Islet of Langerhans (tissue), 1 donor: Measurements from ENCODE around the gene EVI2A.
"Not testable (repeated sequence)": the region's sequence is repeated elsewhere in the genome, so short reads cannot be mapped to it uniquely, and the experiment has no call there.

Experiments used
- FAIRE-seq: peaks from one replicate; lab custom pipeline; 2011; peaks lifted over from hg19 to GRCh38; lab: Jason Lieb, UNC

The EVI2A gene

DNA sequence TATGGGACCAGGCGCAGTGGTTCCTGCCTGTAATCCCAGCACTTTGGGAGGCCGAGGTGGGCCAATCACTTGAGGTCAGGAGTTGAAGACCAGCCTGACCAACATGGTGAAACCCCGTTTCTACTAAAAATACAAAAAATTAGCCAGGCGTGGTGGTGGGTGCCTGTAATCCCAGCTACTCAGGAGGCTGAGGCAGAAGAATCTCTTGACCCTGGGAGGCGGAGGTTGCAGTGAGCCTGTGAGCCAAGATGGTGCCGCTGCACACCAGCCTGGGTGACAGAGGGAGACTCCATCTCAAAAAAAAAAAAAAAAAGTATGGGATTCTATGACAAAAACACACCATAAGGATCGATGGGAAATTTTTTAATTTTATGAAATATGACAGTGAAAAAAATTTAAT lies 9.2 kb downstream of the EVI2A start:
- not testable (repeated sequence) for FAIRE-seq

DNA sequence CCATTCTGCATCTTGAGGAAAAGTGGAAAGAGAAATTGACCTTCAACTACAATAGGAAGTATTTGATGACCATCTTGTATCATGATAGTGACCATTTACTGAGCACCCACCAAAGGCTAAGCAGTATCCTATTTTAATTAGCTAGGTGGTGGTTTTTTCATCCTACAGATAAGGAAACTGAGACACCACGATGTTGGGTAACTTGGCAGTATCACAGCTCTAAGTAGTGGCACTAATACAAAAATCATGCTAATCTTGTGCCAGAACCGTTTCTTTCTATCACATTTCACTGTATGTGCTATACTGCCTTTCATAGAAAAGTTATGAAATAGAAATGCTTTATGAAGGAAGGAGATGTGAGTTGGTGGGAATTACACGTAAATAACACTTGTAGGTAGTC lies 9.9 kb downstream of the EVI2A start:
- FAIRE-seq: no peak

DNA sequence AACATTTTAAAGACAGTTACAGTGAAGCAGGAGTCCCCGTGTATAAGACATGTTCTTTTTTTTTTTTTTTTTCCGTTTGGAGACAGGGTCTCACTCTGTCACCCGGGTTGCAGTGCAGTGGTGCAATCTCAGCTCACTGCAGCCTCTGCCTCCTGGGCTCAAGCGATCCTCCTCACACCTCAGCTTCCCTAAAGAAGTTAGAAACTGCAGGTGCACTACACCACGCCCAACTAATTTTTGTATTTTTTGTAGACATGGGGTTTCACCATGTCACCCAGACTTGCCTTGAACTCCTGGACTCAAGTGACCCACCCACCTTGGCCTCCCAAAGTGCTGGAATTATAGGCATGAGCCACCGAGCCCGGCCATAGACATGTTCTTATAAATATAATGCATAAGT lies 10.5 kb downstream of the EVI2A start:
- FAIRE-seq: no peak

DNA sequence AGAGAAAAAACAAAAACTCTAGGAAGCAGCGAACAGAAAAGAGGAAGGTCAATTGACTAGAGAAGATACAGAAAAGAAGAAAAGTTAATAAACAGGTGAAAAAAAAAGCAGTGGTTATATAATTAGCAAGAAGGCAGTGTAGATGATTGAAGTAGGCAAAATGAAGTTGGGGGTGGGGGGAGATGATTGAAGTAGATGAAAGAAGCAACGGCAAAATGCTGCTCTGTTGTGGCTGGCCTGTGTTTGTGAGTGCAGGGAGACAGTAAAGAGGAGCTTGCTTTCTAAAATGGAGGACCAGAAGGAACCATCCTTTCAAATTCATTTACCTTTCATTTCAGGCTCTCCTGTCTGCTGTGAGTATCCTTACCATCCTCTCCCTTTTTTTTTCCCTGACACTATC lies 11.2 kb downstream of the EVI2A start:
- FAIRE-seq: no peak

DNA sequence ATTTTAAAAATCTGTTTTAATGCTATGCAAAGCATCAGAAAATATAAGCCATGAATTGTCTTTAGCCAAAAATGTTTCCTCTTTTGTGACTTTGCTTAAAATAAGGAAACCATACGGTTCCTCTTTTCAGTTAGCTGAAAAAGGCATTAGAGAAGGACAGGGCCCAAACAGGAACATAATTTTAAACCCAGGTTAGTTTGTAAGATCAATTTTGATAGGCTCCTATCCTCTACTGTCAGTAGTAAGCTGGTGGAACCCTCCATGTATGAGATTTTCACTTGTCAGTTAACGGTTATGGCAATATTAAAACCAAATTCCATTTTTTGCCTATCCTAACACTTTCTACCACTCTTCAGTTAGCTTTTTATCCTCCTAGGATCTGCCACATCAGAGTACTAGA lies 11.9 kb downstream of the EVI2A start:
- no peak for FAIRE-seq

DNA sequence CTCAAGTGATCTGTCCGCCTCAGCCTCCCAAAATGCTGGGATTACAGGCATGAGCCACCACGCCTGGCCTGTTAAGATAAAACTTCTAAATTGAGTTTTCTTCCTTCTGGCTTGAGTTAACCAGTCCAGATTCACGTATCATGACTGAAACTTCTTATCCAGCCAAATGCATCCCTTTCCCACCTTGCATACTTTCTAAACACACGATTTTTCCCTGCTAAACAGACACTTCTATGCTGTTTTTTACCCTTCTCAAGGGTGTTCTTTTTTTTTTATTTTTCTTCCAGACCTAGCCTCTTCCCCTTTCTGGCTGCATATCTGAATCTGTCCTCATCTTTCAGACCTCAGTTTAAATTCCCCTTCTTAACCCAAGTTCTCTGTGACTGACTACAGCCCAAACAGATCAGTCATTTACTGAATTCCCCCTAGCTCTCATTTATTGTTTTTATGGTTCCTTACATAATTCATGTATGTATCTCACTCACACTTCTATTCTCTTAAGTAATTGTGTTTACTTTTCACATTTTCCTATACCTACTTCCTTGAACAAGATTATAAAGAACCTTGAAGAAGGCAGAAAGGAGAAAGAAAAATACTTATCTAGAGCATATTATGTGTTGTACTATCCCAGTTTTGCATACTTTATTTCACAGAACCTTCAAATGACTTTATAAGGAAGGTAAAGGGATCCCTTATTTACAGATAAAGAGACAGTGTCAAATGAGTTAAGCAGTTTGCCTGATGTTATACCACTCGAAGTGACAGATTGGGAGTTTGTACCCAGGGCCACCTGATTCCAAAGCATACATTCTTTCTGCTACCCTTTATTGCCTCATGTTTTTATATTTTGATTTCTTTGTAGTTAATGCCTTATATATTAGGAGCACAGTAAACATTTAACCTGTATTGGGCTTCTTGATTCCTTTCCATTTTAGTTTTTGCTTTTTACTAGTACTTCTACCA lies 12.8 kb downstream of the EVI2A start:
- FAIRE-seq: peak; percentile 78

DNA sequence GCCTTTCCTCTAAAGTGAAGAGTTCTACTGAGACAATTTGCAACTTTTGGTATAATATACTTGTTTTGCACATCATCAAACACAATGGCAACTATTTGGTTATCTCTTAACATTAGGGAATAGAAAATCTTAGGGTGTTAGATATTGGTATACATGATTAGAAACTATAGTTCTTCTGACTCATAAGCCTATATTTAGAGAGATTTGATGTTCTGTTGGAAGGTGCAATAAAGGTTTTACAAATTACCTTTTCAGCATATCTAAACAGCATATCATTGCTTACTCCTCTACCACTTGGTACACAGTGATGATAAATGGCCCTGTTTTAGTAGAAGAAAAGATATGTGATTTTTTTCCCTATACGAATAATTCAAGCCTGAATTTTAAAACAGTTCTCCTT lies 13.8 kb downstream of the EVI2A start:
- no peak for FAIRE-seq

DNA sequence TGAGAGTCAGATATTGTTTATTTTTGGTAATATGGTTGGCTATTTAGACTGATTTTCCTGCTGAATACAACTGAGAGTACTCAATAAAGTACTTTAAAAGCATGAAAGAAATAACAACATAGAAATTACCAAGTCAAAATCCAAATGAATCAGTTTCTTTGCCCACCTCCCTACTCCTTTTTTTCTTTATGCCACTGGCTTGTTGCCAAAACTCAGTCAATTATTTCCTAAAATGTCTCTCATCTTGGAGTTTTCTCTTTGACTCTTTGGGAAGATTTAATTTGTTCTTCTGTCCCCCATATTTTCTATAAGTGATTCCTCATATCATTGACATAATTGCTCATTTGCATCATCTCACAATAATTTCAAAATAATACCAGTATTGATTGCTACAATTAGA lies 21.8 kb downstream of the EVI2A start:
- no peak for FAIRE-seq

DNA sequence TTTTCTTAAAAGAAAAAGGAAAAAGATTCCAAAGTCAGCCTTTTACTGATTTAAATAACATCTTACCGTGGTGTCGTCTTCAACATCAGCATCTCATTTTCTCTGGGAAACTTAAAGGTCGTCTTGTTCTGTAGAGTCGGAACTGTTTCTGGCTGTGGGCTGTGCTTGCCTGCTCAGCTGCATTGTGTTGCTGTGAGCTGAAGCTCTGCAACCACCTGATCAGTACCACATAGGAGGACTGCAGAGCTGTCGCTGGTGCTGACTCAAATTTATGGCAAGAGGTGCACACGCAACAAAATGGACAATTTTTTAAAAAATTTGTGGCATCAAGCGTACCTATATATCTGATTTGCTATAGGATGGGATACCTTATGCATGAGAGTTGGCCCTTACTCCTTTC lies 24.3 kb downstream of the EVI2A start, which contains the start of gene OMG:
OMG (minus strand) TSS at position 150 of the 400 bp plus-strand sequence. CDS start 908 bp downstream, outside the sequence.
- no peak for FAIRE-seq

DNA sequence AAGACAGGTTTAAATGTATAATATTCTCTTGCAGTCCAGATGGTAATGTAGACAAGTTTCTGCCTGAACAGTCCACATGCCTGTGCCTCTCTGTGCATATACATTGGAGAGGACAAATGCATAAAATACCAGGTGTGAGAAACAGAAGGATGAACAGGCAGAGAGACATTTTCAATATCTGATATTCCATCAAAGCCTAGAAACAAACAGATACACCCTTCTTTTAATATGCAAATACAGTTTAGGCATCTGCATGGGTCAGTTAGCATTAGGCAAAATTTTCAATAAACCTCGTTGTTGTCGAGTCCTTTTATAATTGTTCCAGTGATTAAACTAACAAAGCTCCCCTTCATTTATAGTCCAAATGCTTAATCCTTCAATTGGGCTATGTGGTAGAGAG lies 25.3 kb downstream of the EVI2A start:
- FAIRE-seq: no peak

DNA sequence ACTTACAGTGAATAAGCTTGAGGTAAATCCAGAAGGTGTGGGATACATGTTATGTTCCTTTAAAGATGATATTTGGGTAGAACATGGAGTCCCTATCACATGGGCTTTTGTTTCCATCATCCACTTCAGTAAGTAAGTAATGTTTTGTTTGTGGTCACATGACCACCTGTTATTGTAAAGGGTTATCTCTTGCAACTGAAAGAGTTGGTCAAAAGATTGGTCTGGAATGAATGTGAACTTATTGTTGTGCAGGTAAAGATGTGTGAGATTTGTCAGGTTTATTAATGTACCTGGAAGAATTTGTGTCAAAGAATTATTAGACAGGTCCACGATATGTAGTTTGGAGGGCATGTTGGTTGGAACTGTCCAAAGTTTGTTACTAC lies 25.9 kb downstream of the EVI2A start:
- FAIRE-seq: no peak

DNA sequence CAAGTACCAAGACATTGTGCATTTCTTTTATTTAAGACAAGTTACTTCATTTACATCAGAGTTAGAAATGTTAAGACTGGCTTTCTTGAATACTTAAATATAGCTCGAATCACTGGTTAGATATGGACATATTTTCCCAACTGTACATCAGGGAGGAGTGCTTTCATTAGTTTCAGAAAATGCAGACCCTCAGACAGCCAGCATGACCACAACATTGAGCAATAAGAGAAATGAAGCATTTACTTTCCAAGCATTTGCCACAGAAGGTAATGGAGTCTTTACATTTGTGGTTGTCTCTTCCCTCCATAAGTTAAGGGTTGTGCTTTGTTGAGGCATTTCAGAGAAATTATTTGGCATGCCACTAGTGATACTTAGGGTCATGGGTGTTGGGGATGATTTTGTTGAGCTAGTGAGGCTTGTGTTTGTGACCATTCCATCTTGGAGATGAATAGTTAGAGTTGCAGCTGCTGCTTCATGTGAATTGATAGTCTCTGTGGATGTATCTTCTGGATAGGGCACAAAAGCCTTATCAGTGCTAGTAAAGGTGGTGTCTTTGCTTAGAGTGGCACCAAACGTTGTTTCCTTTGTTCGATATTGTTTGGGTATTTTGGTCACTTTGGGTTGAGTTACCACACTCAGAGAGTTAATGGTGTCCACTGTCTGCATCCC lies 26.5 kb downstream of the EVI2A start:
- no peak for FAIRE-seq

DNA sequence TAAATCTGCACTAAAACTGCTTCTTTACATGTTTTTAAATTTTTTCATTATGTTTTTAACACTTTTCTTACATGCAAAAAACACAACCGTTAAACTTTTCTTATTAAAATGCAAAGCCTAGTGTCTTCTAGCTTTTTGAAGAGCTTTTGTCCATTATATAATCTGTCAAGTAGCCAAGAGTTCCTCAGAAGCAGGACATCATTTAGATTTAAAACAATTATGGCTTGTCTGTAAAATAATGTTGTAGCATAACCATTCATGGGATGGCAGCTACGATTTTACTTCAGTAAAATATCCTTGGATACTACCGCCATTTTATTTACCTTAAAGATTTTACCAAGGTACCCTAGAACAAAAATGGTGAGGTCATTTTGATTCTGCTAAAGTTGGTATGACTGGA lies 27.2 kb downstream of the EVI2A start:
- no peak for FAIRE-seq

DNA sequence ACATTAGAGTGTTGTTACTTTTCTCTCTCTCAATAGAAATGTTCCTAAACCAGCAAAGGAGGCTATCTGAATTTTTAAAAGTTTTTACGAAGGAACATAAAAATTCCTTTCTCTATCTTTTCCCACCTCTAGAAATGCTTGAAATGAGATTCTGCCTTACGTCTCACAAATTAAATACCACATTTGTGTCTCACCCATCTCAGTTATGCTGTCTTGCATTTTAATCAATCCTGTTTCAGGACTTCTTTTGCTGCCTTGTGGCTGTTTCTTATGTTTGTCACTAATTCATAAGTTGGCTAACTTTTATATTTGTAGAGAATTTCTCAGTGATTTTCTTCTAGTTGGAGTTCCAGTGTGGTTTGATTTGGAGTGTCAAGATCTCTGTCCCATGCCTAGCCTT lies 27.8 kb downstream of the EVI2A start:
- no peak for FAIRE-seq

DNA sequence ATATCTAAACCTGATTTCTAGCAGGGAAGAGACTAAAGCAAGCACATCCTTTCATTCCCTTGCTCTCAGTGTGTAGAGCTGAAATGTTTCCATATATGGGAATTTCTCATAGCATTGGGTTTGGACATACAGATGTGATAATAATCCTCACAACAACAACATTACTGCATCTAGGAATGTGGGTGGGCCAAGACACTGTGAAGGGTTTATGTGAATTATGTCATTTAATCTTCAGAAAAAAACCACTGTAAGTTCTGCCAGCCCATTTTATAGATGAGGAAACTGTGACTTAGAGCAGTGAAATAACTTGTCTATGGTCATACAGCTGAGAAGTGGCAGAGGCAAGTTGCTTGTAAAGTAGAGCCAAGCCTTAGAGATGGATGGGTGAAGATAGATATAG lies 29.6 kb downstream of the EVI2A start:
- no peak for FAIRE-seq

DNA sequence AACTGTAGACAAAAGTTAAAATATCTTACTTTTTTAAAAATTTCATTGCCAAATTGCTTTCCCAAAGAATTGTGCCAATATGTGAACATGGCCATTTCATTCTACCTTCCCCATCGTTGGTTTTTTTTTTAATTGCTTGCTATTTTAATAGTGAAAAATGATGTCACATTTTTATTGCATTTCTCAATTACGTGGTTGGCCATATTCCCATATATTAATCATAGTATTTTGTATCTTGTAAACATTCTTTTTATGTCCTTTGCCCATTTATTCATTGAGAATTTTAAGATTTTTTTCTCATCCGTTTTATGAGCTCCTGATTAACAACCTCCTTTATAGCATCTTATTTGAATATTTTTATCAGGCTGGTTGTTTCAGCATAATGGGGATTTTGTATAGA lies 31.6 kb downstream of the EVI2A start:
- no peak for FAIRE-seq

DNA sequence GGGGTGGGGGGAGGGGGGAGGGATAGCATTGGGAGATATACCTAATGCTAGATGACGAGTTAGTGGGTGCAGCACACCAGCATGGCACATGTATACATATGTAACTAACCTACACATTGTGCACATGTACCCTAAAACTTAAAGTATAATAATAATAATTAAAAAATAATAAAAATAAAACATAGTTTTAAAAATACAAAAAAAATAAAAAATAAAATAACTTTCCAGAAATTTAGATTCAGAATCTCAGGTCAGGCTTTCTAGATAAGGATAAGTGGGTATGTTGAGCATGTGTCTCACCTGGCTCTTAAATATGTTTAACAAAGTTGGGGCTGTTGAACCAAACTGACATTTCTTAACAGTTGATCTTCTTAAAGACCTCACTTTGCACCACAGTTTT lies 33.5 kb downstream of the EVI2A start:
- not testable (repeated sequence) for FAIRE-seq

DNA sequence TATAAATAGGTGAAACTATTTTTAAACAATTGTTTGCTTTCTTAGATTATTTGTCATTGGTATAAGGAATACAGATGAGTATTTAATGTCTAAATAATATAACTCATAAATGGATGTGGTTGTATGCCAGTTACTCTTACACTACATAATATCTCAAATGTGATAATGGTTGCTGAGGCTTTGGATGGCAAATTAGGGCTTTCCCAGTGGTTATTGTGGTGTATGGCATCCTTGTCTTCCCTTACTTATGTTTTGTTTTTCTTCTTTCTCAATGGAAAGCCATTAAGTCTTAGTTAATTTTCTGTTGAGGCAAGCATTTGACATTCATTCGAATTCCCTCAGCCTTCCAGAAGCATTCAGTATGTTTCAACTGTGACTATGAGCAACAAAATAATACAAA lies 34.8 kb downstream of the EVI2A start:
- no peak for FAIRE-seq

DNA sequence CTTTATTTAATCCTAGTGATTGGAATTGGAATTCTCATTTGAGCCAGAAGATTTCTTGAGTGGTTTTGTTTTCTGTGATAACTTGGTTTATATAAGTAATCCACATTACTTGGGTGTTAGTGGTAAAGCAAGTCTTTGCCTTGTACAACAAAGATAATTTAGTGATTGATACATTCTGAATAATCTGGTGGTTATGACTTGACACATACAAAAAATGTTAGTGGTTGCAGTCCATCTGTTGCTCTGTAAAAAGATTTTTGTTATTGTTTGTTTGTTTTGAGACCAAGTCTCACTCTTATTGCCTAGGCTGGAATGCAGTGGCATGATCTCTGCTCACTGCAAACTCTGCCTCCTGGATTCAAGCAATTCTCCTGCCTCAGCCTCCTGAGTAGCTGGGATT lies 37.6 kb downstream of the EVI2A start:
- no peak for FAIRE-seq

DNA sequence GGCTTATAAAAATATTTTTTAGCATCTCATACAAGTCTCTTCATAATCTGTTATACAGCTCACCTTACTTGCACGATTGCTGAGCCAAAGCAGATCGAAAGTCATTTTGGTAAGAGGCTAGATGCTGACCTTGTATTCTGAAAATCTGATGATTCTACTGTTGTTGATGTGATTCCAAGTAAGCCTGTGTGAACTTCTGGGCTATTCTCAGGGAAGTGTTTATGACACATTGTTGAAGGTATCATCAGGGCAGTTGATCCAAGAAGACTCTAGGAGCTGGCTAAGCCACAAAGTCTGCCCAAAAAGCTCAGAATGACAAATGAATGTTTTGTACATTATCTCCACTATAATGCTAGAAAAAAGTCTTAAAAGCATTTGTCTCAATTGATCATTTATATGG lies 40.4 kb downstream of the EVI2A start:
- no peak for FAIRE-seq

DNA sequence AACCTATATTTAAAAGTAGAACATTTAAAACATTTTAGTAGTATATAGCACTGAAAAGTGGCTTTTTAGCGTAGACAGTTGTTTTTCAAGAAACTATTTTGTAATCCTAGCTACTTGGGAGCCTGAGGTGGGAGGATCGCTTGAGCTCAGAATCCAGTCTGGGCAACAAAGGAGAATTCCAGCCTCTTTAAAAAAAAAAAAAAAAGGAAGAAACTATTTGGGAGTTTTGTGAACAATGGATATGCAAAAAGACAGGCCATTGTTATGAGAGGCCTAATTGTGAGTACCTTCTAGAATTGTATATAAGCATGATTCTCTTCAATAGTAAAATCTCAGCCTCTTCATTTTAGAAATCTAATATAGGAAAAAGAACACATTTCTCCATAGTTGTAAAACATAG lies 42.0 kb downstream of the EVI2A start:
- FAIRE-seq: no peak

DNA sequence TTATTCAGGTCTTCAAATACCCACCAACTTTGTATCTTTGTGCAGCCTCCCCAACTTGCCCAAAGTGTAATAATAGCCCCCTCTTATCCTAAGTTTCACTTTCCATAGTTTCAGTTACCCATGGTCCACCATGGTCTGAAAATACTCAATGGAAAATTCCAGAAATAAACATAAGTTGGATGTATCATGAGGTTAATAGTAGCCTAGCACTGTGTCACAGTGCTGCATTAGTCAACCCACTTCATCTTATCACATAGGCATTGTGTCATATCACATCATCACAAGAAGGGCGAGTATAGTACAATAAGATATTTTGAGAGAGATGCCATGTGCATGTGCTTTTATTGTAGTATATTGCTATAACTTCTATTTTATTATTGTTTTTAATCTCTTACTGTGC lies 46.3 kb downstream of the EVI2A start:
- no peak for FAIRE-seq

DNA sequence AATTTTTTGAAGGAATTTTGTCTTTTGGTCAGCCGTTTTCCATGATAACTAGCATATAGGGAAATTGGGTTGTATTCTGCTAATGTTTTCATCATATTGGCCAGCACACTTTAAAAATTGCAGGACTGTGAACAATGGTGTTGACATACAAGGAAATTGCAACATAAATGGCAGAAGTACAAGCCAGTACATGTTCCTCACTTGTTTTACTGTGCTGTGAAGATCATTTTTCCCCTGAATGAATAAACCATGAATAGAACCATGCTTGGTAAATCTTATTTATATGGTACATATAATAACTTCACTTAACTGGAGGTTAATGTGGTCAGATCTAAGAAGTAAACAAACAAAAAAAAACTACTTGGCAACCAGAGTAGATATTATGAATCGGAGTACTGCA lies 47.2 kb downstream of the EVI2A start:
- FAIRE-seq: peak; percentile 61

DNA sequence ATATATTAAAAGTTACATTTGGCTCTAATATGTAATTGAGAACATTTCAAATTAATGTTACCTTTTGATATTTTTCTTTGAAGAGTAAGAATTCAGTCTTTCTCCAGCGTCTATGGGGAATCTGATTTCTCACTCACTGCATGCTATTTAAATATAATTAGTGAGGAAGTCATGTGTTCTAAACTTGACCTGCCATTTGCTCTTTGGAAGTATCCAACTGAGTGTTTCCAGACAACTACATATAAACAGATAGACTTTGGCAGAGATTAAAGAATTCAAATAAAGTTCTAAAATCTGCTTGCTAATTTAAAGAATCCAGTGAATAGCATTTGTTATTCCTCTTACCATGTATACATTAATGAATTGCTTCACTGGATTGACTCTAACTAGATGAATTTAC lies 47.9 kb downstream of the EVI2A start:
- peak; percentile 66 for FAIRE-seq
